HFFc6 (cell line): ENCODE data around the gene PRKCE. TPM values are rescaled to one million over a fixed set of nuclear protein-coding genes. Genes with fewer than 3 reads are reported as not detected.

Source experiments
- DNase-seq: peaks from one replicate; pipeline ENCODE4 v3.0.0-alpha.2; 2018
- H3K27ac Mint-ChIP-seq: 2 replicates; pipeline ENCODE4 v1.8.0; 2020; ENCODE audit warnings: mild to moderate bottlenecking, mixed read lengths
- H3K27me3 Mint-ChIP-seq: 2 replicates; pipeline ENCODE4 v1.8.0; 2021; ENCODE audit warnings: mild to moderate bottlenecking, moderate library complexity, mixed read lengths; ENCODE audit not compliant: insufficient read depth
- H3K36me3 Mint-ChIP-seq: 2 replicates; pipeline ENCODE4 v1.8.0; 2021; ENCODE audit warnings: low read depth, mixed read lengths
- H3K4me1 Mint-ChIP-seq: 2 replicates; pipeline ENCODE4 v1.8.0; 2020; ENCODE audit warnings: low read depth, mixed read lengths
- H3K4me3 Mint-ChIP-seq: 2 replicates; pipeline ENCODE4 v1.8.0; 2020; ENCODE audit warnings: mild to moderate bottlenecking, moderate library complexity, mixed read lengths
- H3K9me3 Mint-ChIP-seq: 2 replicates; pipeline ENCODE4 v1.8.0; 2020; ENCODE audit warnings: mild to moderate bottlenecking, mixed read lengths
- total RNA-seq, 6 experiments: library from RNA; stranded (reverse); fragmentation: NEBNext Ultra II Directional; extraction: Animal tissue kit (Norgen Biotek cat#: 25700); gene quantifications; 2 replicates in 1 of 6; 3 replicates in 5 of 6; pipeline ENCODE4 v1.2.3, GENCODE V29; 2021
- TF ChIP-seq, protein P1 (sequence below): fragments of 200-600 bp; sonication (generic); IDR thresholded peaks from 2 replicates; pipeline ENCODE4 v1.5.0; 2021; ENCODE audit warnings: antibody characterized with exemption, mild to moderate bottlenecking

The PRKCE gene
- total RNA-seq, 6 experiments from 2014 or later = 10.8 to 13.7 (median 12.0) TPM

DNA sequence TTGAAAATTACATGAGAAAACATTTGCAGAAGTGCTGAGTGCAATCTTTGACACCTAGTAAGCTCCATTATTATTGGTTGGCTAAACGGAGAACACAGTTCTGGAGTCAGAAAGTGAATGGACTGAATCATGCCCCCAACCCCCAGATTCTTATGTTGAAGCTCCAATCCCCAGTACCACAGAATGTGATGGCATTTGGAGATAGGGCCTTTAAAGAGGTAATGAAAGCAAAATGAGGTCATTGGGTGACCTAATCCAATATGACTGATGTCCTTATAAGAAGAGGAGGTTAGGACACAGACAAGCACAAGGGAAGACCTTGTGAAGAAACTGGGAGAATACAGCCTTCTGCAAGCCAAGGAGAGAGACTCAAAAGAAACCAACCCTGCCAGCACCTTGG, 444.8 kb downstream of the PRKCE start:
- Mint-ChIP-seq H3K27me3 (no peaks in the 10 kb centered on the region; the same call in 1 of the 2 replicates), H3K9me3 (peaks cover 18% of the 10 kb centered on the region), H3K36me3 (peaks cover 53% of the 10 kb centered on the region), H3K27ac (peak overlapping the region; percentile 79), H3K4me1 (peaks cover 66% of the 10 kb centered on the region), H3K4me3 (no peak overlapping the region; the same call in 1 of the 2 replicates)
- TF ChIP-seq, protein P1, sequence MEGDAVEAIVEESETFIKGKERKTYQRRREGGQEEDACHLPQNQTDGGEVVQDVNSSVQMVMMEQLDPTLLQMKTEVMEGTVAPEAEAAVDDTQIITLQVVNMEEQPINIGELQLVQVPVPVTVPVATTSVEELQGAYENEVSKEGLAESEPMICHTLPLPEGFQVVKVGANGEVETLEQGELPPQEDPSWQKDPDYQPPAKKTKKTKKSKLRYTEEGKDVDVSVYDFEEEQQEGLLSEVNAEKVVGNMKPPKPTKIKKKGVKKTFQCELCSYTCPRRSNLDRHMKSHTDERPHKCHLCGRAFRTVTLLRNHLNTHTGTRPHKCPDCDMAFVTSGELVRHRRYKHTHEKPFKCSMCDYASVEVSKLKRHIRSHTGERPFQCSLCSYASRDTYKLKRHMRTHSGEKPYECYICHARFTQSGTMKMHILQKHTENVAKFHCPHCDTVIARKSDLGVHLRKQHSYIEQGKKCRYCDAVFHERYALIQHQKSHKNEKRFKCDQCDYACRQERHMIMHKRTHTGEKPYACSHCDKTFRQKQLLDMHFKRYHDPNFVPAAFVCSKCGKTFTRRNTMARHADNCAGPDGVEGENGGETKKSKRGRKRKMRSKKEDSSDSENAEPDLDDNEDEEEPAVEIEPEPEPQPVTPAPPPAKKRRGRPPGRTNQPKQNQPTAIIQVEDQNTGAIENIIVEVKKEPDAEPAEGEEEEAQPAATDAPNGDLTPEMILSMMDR = no peak
- peak; percentile 59 for DNase-seq

DNA sequence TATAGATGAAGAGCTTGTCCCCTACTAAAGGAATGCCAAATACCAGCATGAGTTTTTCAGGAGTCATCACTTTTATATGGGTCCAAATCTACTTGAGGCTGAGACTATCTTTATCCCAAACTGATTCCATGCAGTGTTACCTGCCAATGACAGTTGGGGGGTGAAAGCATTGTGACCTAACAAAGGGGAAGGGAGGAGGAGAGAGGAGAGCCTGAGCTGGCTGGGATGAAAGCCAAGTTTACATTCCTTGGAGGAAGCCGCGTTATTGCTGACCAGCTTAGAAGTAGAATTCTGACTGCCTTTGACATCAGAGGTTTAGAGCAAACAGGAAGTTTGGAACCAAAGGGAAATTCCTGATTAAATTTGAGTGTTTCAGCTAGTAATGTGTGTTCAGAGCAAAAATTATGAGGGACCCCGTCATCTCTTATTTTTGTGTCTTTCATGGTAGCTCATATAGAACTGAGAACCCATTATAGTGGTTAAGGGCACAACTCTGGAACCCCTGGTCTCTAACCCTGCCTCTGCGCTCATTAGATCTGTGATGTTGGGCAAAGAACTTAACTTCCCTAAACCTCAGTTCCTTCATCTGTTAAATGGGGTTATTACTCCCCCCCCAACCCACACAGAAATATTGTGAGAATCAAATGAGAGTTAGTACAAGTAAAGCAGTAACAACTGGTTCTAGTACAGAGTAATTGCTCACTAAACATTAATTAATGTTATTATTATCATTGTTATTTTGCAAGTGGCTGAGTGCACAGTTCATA, 446.4 kb downstream of the PRKCE start:
- TF ChIP-seq, protein P1 = no peak
- Mint-ChIP-seq H3K36me3 (peaks cover 55% of the 10 kb centered on the region), H3K4me1 (peaks cover 58% of the 10 kb centered on the region), H3K4me3 (peak overlapping the region; percentile 53), H3K9me3 (peaks cover 18% of the 10 kb centered on the region), H3K27ac (peak overlapping the region; percentile 88), H3K27me3 (no peaks in the 10 kb centered on the region; the same call in 1 of the 2 replicates)
- DNase-seq = peak; percentile 95

DNA sequence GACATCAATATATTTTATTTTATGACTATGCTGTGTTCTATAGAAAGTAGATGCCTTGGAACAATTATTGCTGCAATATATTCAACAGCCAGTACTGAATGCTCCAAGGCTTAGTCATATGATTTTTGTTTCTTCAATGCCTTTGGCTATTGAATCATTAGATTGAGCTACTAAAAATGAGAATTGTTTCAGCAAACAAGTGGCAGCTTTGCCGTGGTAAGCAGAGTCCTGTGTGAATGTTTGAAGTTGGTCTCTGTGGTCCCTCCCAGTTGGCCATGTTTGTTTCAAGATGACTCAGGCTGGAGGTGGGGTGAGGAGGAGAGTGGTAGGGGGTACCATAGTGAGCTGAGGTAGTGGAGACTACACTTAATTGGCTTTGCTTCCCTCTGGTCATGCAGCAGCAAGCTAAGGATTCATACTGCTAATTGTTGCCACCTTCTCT, 447.2 kb downstream of the PRKCE start:
- H3K4me3 Mint-ChIP-seq = peak overlapping the region; percentile 46

DNA sequence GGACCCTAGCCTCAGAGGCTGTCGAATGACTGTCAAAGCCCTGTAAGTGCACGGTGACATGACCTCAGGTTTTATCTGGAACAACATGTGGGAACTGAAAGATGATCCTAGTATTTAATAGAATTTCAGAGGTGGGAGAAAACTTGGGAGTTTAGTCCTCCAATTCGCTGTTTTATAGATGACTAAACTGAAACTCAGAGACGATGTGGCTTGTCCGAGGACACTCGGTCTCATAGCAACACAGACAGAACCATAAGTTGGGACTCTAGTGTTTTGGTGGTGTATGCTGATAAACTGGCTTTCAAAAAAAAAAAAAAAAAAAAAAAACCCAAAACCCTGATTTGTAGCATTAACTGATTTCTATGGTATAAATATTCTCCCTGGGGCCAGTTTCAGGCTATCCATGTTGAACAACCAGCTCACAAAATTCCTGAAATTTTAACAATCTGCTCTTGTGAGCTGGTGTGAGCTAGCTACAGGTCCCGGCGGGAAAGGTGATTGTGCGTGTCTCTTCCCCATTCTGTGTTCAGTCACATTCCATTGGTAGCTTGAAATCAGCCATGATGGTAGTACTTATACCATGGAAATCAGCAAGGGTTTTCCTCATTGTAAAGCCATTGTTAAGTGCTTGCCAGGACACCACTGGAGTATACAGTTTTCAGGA, 450.2 kb downstream of the PRKCE start:
- Mint-ChIP-seq H3K4me1 (peaks cover 36% of the 10 kb centered on the region), H3K4me3 (no peak overlapping the region), H3K27ac (no peak overlapping the region), H3K36me3 (peaks cover 58% of the 10 kb centered on the region), H3K9me3 (peaks cover 23% of the 10 kb centered on the region), H3K27me3 (no peaks in the 10 kb centered on the region; the same call in 1 of the 2 replicates)
- DNase-seq = no peak
- TF ChIP-seq, protein P1 = no peak

More for the DNA sequence above, 447.2 kb downstream of the PRKCE start:
- peak; percentile 89 for DNase-seq
- TF ChIP-seq, protein P1 = no peak
- peaks cover 23% of the 10 kb centered on the region for H3K9me3 Mint-ChIP-seq
- H3K27ac Mint-ChIP-seq = peak overlapping the region; percentile 88
- no peaks in the 10 kb centered on the region; the same call in 1 of the 2 replicates for H3K27me3 Mint-ChIP-seq
- peaks cover 58% of the 10 kb centered on the region for H3K4me1 Mint-ChIP-seq
- peaks cover 63% of the 10 kb centered on the region for H3K36me3 Mint-ChIP-seq

DNA sequence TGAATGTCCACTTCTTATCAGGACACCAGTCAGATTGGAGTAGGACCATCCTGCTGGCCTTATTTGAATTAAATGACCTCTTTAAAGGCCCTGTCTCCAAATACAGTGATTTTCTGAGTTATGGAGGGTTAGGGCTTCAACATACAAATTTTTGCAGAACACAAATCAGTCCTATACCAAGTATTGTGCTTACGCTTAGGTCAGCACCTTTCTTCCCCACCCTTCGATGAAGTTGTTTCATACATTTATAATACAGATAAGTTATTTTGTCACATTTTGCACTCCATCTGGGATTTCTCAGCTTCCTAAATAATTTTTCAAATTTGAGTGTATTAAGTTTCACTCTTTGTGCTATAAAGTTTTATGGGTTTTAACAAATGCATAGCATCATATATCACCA, 455.2 kb downstream of the PRKCE start:
- peaks cover 6% of the 10 kb centered on the region; the same call in 1 of the 2 replicates for H3K4me1 Mint-ChIP-seq

More for the DNA sequence above, 455.2 kb downstream of the PRKCE start:
- H3K27ac Mint-ChIP-seq = no peak overlapping the region
- H3K36me3 Mint-ChIP-seq = peaks cover 48% of the 10 kb centered on the region
- peaks cover 23% of the 10 kb centered on the region for H3K9me3 Mint-ChIP-seq
- no peak for DNase-seq
- TF ChIP-seq, protein P1 = no peak
- H3K4me3 Mint-ChIP-seq = no peak overlapping the region
- H3K27me3 Mint-ChIP-seq = no peaks in the 10 kb centered on the region
